RKO (cell line): ENCODE data around the gene SLC39A11.

Experiments used
- DNase-seq: peaks from one replicate; pipeline ENCODE4 v3.0.0-alpha.2; 2016; ENCODE audit warnings: low spot score

The SLC39A11 gene

GRCh38 chr17:72615627-72615991, 476.9 kb downstream of the SLC39A11 start:
- DNase-seq = no peak

- DNase-seq = no peak
Observed at GRCh38 chr17:72614871-72615626, 477.4 kb downstream of the SLC39A11 start.

- DNase-seq = no peak
Observed at GRCh38 chr17:72614476-72614870, 478.0 kb downstream of the SLC39A11 start.

- no peak for DNase-seq
Observed at GRCh38 chr17:72613806-72614292, 478.6 kb downstream of the SLC39A11 start.

GRCh38 chr17:72613396-72613795, 479.1 kb downstream of the SLC39A11 start:
- DNase-seq = no peak

GRCh38 chr17:72611172-72611571, 481.3 kb downstream of the SLC39A11 start:
- no peak for DNase-seq

- DNase-seq = no peak
Observed at GRCh38 chr17:72609501-72609900, 483.0 kb downstream of the SLC39A11 start.

GRCh38 chr17:72608436-72608835, 484.1 kb downstream of the SLC39A11 start:
- no peak for DNase-seq

GRCh38 chr17:72606656-72607055, 485.8 kb downstream of the SLC39A11 start:
- DNase-seq = no peak

GRCh38 chr17:72605543-72605942, 486.9 kb downstream of the SLC39A11 start:
- DNase-seq = no peak

- no peak for DNase-seq
Observed at GRCh38 chr17:72604518-72604917, 488.0 kb downstream of the SLC39A11 start.

- no peak for DNase-seq
Observed at GRCh38 chr17:72603420-72604242, 488.9 kb downstream of the SLC39A11 start.

GRCh38 chr17:72602517-72603419, 489.7 kb downstream of the SLC39A11 start:
- DNase-seq = no peak

- DNase-seq = no peak
Observed at GRCh38 chr17:72600934-72601333, 491.6 kb downstream of the SLC39A11 start.

- no peak for DNase-seq
Observed at GRCh38 chr17:72599891-72600290, 492.6 kb downstream of the SLC39A11 start.

GRCh38 chr17:72598695-72599094, 493.8 kb downstream of the SLC39A11 start:
- no peak for DNase-seq

- DNase-seq = no peak
Observed at GRCh38 chr17:72597354-72598087, 495.0 kb downstream of the SLC39A11 start.
